Osteoblast (primary cell): ENCODE data around the gene CREB5. TPM values are rescaled to one million over a fixed set of nuclear protein-coding genes. Genes with fewer than 3 reads are reported as not detected.

Source experiments
- DNase-seq: peaks from one replicate; pipeline ENCODE4 v3.0.0; 2011; ENCODE audit warnings: low spot score, mixed read lengths; ENCODE audit not compliant: insufficient read length; ENCODE audit errors: missing footprints
- H2AFZ ChIP-seq: 2 replicates; pipeline ENCODE4 v1.6.0; 2011; ENCODE audit warnings: mild to moderate bottlenecking, low read length
- H3K27ac ChIP-seq: 2 replicates; pipeline ENCODE4 v1.5.1; 2011; ENCODE audit warnings: mild to moderate bottlenecking, low read depth, low read length, moderate library complexity
- H3K27me3 ChIP-seq: 2 replicates; pipeline ENCODE4 v1.6.0; 2012; ENCODE audit warnings: mild to moderate bottlenecking, control low read depth, inconsistent platforms, low read length, moderate library complexity; ENCODE audit not compliant: insufficient read depth
- H3K36me3 ChIP-seq: 2 replicates; pipeline ENCODE4 v1.5.1; 2011; ENCODE audit warnings: mild to moderate bottlenecking, low read length, control low read depth, moderate library complexity; ENCODE audit not compliant: insufficient read depth
- H3K4me1 ChIP-seq: 2 replicates; pipeline ENCODE4 v1.5.1; 2011; ENCODE audit warnings: mild to moderate bottlenecking, low read length, control low read depth, moderate library complexity; ENCODE audit not compliant: insufficient read depth
- H3K4me2 ChIP-seq: 2 replicates; pipeline ENCODE4 v1.6.0; 2011; ENCODE audit warnings: mild to moderate bottlenecking, low read length; ENCODE audit not compliant: insufficient read depth
- H3K4me3 ChIP-seq: fragments of 200-600 bp; sonication (generic); 3 replicates; pipeline ENCODE4 v1.5.1; 2012; ENCODE audit warnings: mild to moderate bottlenecking, low read length, inconsistent platforms; ENCODE audit not compliant: insufficient read depth
- H3K79me2 ChIP-seq: 2 replicates; pipeline ENCODE4 v1.6.0; 2012; ENCODE audit warnings: mild to moderate bottlenecking, low read length, control low read depth, inconsistent platforms; ENCODE audit not compliant: insufficient read depth
- H3K9me3 ChIP-seq: 2 replicates; pipeline ENCODE4 v1.5.1; 2011; ENCODE audit warnings: low read depth, low read length, control low read depth
- H4K20me1 ChIP-seq: 2 replicates; pipeline ENCODE4 v1.6.0; 2012; ENCODE audit warnings: mild to moderate bottlenecking, low read length, control low read depth; ENCODE audit not compliant: insufficient read depth
- total RNA-seq: library from RNA; depleted of rRNA; stranded (reverse); fragments of >200 nt; gene quantifications from 2 replicates; pipeline ENCODE4 v1.2.3, GENCODE V29; 2012
- TF ChIP-seq, protein P1 (sequence below): IDR thresholded peaks from 2 replicates; pipeline ENCODE4 v1.5.1; 2011; ENCODE audit warnings: mild to moderate bottlenecking, low read depth, low read length, moderate library complexity; ENCODE audit errors: extremely low read depth

Gene CREB5
- total RNA-seq, 1 donor, result 5.1 TPM

GRCh38 chr7:28547115-28547514 lies 134.8 kb downstream of the CREB5 start:
- Histone ChIP-seq H3K4me3 (no peak overlapping the region), H3K4me1 (no peaks in the 10 kb centered on the region)

DNA sequence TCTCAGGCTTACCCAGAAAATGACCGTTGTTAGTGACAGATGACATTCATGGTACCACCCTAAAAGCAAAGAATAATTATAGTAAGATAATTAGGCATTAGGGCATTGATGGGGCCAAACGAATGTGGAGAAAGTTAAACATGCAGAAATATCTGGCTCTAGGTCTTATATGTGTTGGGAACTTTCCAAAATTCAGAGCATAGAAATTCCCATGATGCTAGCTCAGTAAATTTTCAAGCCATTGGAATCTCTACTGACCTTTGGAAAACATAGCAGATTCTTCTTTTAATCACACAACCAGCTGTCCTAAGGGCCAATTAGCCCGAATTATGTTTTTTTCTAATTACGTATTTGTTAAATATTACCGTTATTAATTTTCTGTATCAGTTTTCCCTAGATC lies 136.1 kb downstream of the CREB5 start:
- H3K36me3 ChIP-seq, result no peaks in the 10 kb centered on the region
- no peak for DNase-seq
- TF ChIP-seq, protein P1, sequence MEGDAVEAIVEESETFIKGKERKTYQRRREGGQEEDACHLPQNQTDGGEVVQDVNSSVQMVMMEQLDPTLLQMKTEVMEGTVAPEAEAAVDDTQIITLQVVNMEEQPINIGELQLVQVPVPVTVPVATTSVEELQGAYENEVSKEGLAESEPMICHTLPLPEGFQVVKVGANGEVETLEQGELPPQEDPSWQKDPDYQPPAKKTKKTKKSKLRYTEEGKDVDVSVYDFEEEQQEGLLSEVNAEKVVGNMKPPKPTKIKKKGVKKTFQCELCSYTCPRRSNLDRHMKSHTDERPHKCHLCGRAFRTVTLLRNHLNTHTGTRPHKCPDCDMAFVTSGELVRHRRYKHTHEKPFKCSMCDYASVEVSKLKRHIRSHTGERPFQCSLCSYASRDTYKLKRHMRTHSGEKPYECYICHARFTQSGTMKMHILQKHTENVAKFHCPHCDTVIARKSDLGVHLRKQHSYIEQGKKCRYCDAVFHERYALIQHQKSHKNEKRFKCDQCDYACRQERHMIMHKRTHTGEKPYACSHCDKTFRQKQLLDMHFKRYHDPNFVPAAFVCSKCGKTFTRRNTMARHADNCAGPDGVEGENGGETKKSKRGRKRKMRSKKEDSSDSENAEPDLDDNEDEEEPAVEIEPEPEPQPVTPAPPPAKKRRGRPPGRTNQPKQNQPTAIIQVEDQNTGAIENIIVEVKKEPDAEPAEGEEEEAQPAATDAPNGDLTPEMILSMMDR, result no peak

More at GRCh38 chr7:28547115-28547514, 134.8 kb downstream of the CREB5 start:
- H4K20me1 ChIP-seq, result no peaks in the 10 kb centered on the region
- H3K36me3 ChIP-seq, result no peaks in the 10 kb centered on the region
- no peak overlapping the region for H3K27ac ChIP-seq
- H3K9me3 ChIP-seq, result no peaks in the 10 kb centered on the region
- TF ChIP-seq, protein P1, result no peak
- no peaks in the 10 kb centered on the region for H3K27me3 ChIP-seq
- no peak for DNase-seq
- H3K4me2 ChIP-seq, result no peak overlapping the region
- H3K79me2 ChIP-seq, result no peaks in the 10 kb centered on the region
- no peak overlapping the region for H2AFZ ChIP-seq

GRCh38 chr7:28549998-28550397 lies 137.7 kb downstream of the CREB5 start:
- Histone ChIP-seq H3K4me3 (no peak overlapping the region), H3K9me3 (no peaks in the 10 kb centered on the region), H3K4me1 (no peaks in the 10 kb centered on the region), H3K27me3 (no peaks in the 10 kb centered on the region), H3K36me3 (no peaks in the 10 kb centered on the region), H3K27ac (no peak overlapping the region), H2AFZ (no peak overlapping the region), H3K4me2 (no peak overlapping the region), H4K20me1 (no peaks in the 10 kb centered on the region), H3K79me2 (no peaks in the 10 kb centered on the region)
- no peak for DNase-seq
- TF ChIP-seq, protein P1, result no peak

More for the DNA sequence above, 136.1 kb downstream of the CREB5 start:
- Histone ChIP-seq H3K27ac (no peak overlapping the region), H3K79me2 (no peaks in the 10 kb centered on the region), H3K4me2 (no peak overlapping the region), H4K20me1 (no peaks in the 10 kb centered on the region), H3K4me3 (no peak overlapping the region), H2AFZ (no peak overlapping the region), H3K4me1 (no peaks in the 10 kb centered on the region), H3K9me3 (no peaks in the 10 kb centered on the region), H3K27me3 (no peaks in the 10 kb centered on the region)

DNA sequence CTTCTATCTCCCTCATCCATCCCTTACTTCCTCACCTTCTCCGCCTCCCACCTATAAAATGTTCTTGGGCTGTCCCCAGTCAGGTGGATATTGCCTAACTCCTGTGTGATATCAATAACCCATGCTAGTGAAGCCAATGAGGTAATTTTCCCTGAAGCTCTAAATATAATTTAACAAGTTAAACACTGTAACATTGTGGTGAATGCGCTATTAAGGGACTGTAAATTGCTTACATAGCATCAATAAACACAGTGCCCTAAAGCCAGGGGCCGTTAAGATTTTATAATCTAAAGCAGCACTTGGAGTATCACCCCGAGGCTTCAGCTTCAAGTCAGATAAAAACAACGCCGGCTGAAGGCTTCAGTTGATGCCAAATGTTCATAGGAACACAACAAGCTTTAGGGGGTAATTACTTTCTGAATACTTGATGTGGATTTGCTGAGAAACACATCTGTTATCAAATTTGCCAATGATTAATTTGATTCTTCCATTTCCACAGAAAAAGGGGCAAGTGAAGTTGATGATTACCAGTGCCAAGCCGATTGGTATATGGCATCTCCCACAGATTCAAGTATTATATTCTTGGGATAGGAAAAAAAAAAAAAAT lies 138.4 kb downstream of the CREB5 start:
- no peaks in the 10 kb centered on the region for H3K36me3 ChIP-seq
- no peak overlapping the region for H2AFZ ChIP-seq
- no peak overlapping the region for H3K27ac ChIP-seq
- H3K4me1 ChIP-seq, result no peaks in the 10 kb centered on the region
- H3K79me2 ChIP-seq, result no peaks in the 10 kb centered on the region
- no peaks in the 10 kb centered on the region for H3K9me3 ChIP-seq
- H3K27me3 ChIP-seq, result no peaks in the 10 kb centered on the region
- no peaks in the 10 kb centered on the region for H4K20me1 ChIP-seq
- no peak for DNase-seq
- no peak overlapping the region for H3K4me2 ChIP-seq
- TF ChIP-seq, protein P1, result no peak
- H3K4me3 ChIP-seq, result no peak overlapping the region
